Fibroblast of lung (primary cell): Measurements from ENCODE around the gene FUT1. TPM values are rescaled to one million over a fixed set of nuclear protein-coding genes. Genes with fewer than 3 reads are reported as not detected.
A peak's percentile ranks its signal among the peaks of the same experiment; 100 is the strongest.

Experiments
- DNase-seq, 2 donors: peaks; one replicate each; pipeline versions ENCODE4 v3.0.0 to v3.0.0-alpha.2; 2010; ENCODE audit warnings: low read depth in 2 of 2
- H2AFZ ChIP-seq: 2 replicates; pipeline ENCODE4 v1.5.1; 2012; ENCODE audit warnings: low read length, control low read depth, inconsistent platforms
- H3K27ac ChIP-seq: 2 replicates; pipeline ENCODE4 v1.5.1; 2011; ENCODE audit warnings: low read length, control low read depth; ENCODE audit not compliant: insufficient read depth
- H3K27me3 ChIP-seq: 2 replicates; pipeline ENCODE4 v1.5.1; 2011; ENCODE audit warnings: mild to moderate bottlenecking, low read length; ENCODE audit not compliant: control insufficient read depth, insufficient read depth
- H3K36me3 ChIP-seq: 2 replicates; pipeline ENCODE4 v1.5.1; 2011; ENCODE audit warnings: low read length; ENCODE audit not compliant: control insufficient read depth, insufficient read depth
- H3K4me1 ChIP-seq: 2 replicates; pipeline ENCODE4 v1.5.1; 2011; ENCODE audit warnings: low read length; ENCODE audit not compliant: control insufficient read depth, insufficient read depth; ENCODE audit errors: extremely low read depth
- H3K4me2 ChIP-seq: 2 replicates; pipeline ENCODE4 v1.5.1; 2011; ENCODE audit warnings: low read length, control low read depth; ENCODE audit not compliant: insufficient read depth; ENCODE audit errors: extremely low read depth
- H3K4me3 ChIP-seq, 4 experiments: fragments of 200-600 bp in 1 of 4; sonication (generic) in 1 of 4; replicated peaks in 1 of 4; 2 replicates each; pipeline ENCODE4 v1.5.1; 2011 to 2016; ENCODE audit warnings: low read length in 4 of 4, low read depth in 3 of 4, mild to moderate bottlenecking in 3 of 4, control low read depth in 2 of 4, inconsistent platforms in 1 of 4, mixed read lengths in 1 of 4; ENCODE audit not compliant: insufficient read depth in 1 of 4; ENCODE audit errors: control extremely low read depth in 1 of 4
- H3K79me2 ChIP-seq: 2 replicates; pipeline ENCODE4 v1.5.1; 2012; ENCODE audit warnings: mild to moderate bottlenecking, low read length, inconsistent platforms; ENCODE audit not compliant: control insufficient read depth, insufficient read depth
- H3K9ac ChIP-seq: 2 replicates; pipeline ENCODE4 v1.5.1; 2011; ENCODE audit warnings: mild to moderate bottlenecking, low read length, control low read depth; ENCODE audit not compliant: insufficient read depth
- H3K9me3 ChIP-seq: 2 replicates; pipeline ENCODE4 v1.5.1; 2012; ENCODE audit warnings: low read depth, low read length; ENCODE audit not compliant: control insufficient read depth, insufficient read depth
- H4K20me1 ChIP-seq: 2 replicates; pipeline ENCODE4 v1.5.1; 2011; ENCODE audit warnings: low read length; ENCODE audit not compliant: control insufficient read depth, insufficient read depth; ENCODE audit errors: extremely low read depth
- CTCF ChIP-seq, 2 donors: IDR thresholded peaks in 1 of 2; conservative IDR thresholded peaks in 1 of 2; 1 replicate in 1 of 2; 2 replicates in 1 of 2; pipeline ENCODE4 v1.5.1; 2011 to 2012; ENCODE audit warnings: low read length in 2 of 2, control low read depth in 1 of 2, inconsistent platforms in 1 of 2, low read depth in 1 of 2, mild to moderate bottlenecking in 1 of 2
- EZH2 ChIP-seq: IDR thresholded peaks from 2 replicates; pipeline ENCODE4 v1.5.1; 2012; ENCODE audit warnings: low read length, control low read depth, mild to moderate bottlenecking; ENCODE audit errors: missing control alignments
- polyA plus RNA-seq, 2 donors: library from polyadenylated mRNA; depleted of rRNA in 1 of 2; stranded (reverse) in 1 of 2; unstranded in 1 of 2; fragments of >200 nt; gene quantifications; 2 replicates each; pipeline ENCODE4 v1.2.1, GENCODE V29; 2011 to 2012; ENCODE audit warnings: missing spikeins in 1 of 2
- total RNA-seq: library from RNA; depleted of rRNA; stranded (reverse); fragments of >200 nt; gene quantifications from 2 replicates; pipeline ENCODE4 v1.2.1, GENCODE V29; 2014

Gene FUT1
- total and polyA plus RNA-seq, 2 donors (not counting 1 experiment from before 2014, with no cell fraction given) = 0.02 to 0.17 TPM

GRCh38 chr19:48735031-48735615, 17.3 kb downstream of the FUT1 start:
- no peaks in the 10 kb centered on the region for H3K79me2 ChIP-seq
- H3K27me3 ChIP-seq = peaks cover 4% of the 10 kb centered on the region
- no peak overlapping the region for H3K27ac ChIP-seq
- no peak overlapping the region for H2AFZ ChIP-seq
- peak in 1 of 2 donors; percentile 38 for DNase-seq
- no peaks in the 10 kb centered on the region for H3K9me3 ChIP-seq
- TF ChIP-seq CTCF (conservative IDR thresholded peaks at IDR 0.05 in 1 of 2, IDR thresholded peaks at IDR 0.05 in 1 of 2; ENCODE audit: low read depth in 1 of 2, low read length in 2 of 2) (no peak), EZH2 (no peak)
- no peak overlapping the region for H3K4me2 ChIP-seq
- H3K4me1 ChIP-seq = no peaks in the 10 kb centered on the region
- peak overlapping the region in 1 of 4 experiments; percentile 0 for H3K4me3 ChIP-seq
- no peaks in the 10 kb centered on the region for H4K20me1 ChIP-seq
- H3K9ac ChIP-seq = no peak overlapping the region
- H3K36me3 ChIP-seq = no peaks in the 10 kb centered on the region

GRCh38 chr19:48734625-48735024, 17.8 kb downstream of the FUT1 start:
- no peak overlapping the region for H3K4me2 ChIP-seq
- H3K27me3 ChIP-seq = no peaks in the 10 kb centered on the region
- H3K9ac ChIP-seq = no peak overlapping the region
- no peak overlapping the region for H3K27ac ChIP-seq
- H3K36me3 ChIP-seq = no peaks in the 10 kb centered on the region
- TF ChIP-seq CTCF (conservative IDR thresholded peaks at IDR 0.05 in 1 of 2, IDR thresholded peaks at IDR 0.05 in 1 of 2; ENCODE audit: low read depth in 1 of 2, low read length in 2 of 2) = no peak
- no peak for TF ChIP-seq EZH2
- H4K20me1 ChIP-seq = no peaks in the 10 kb centered on the region
- no peaks in the 10 kb centered on the region for H3K9me3 ChIP-seq
- no peak for DNase-seq
- H3K79me2 ChIP-seq = no peaks in the 10 kb centered on the region
- H3K4me3 ChIP-seq = no peak overlapping the region
- H3K4me1 ChIP-seq = no peaks in the 10 kb centered on the region
- H2AFZ ChIP-seq = no peak overlapping the region

GRCh38 chr19:48731452-48731851, 21.0 kb downstream of the FUT1 start:
- no peaks in the 10 kb centered on the region for H3K4me1 ChIP-seq
- TF ChIP-seq CTCF (conservative IDR thresholded peaks at IDR 0.05 in 1 of 2, IDR thresholded peaks at IDR 0.05 in 1 of 2; ENCODE audit: low read depth in 1 of 2, low read length in 2 of 2) = no peak
- TF ChIP-seq EZH2 = no peak
- H3K27me3 ChIP-seq = no peaks in the 10 kb centered on the region
- no peaks in the 10 kb centered on the region for H3K79me2 ChIP-seq
- no peak overlapping the region for H3K4me3 ChIP-seq
- no peaks in the 10 kb centered on the region for H3K36me3 ChIP-seq
- H3K27ac ChIP-seq = no peak overlapping the region
- H4K20me1 ChIP-seq = no peaks in the 10 kb centered on the region
- H3K4me2 ChIP-seq = no peak overlapping the region
- DNase-seq = no peak
- no peak overlapping the region for H3K9ac ChIP-seq
- H2AFZ ChIP-seq = no peak overlapping the region
- no peaks in the 10 kb centered on the region for H3K9me3 ChIP-seq
